Hepatocyte (in vitro differentiated cells): ENCODE measurements around the gene GNG11.

ENCODE experiments used
- CTCF ChIP-seq: fragments of 200-600 bp; sonication (generic); IDR thresholded peaks from 2 replicates; pipeline ENCODE4 v1.5.1; 2016; ENCODE audit warnings: antibody characterized with exemption, mild to moderate bottlenecking; ENCODE audit not compliant: poor library complexity
- EZH2 ChIP-seq: fragments of 200-600 bp; sonication (generic); IDR thresholded peaks from 2 replicates; pipeline ENCODE4 v1.6.1; 2016; ENCODE audit warnings: antibody characterized with exemption, mild to moderate bottlenecking, borderline replicate concordance
- EZH2phosphoT487 ChIP-seq: fragments of 200-600 bp; sonication (generic); IDR thresholded peaks from one replicate; pipeline ENCODE4 v1.6.1; 2018; ENCODE audit warnings: antibody characterized with exemption, mild to moderate bottlenecking, low read depth, moderate library complexity; ENCODE audit not compliant: unreplicated experiment, severe bottlenecking

GRCh38 chr7:93895859-93896600 lies 25.5 kb upstream of the GNG11 start:
- TF ChIP-seq EZH2 = no peak
- no peak for TF ChIP-seq CTCF
- no peak for TF ChIP-seq EZH2phosphoT487
